Left ventricle myocardium inferior (tissue), 1 donor: ENCODE measurements around the gene LRRC40. TPM values are rescaled to one million over a fixed set of nuclear protein-coding genes. Genes with fewer than 3 reads are reported as not detected.
"Not testable (repeated sequence)": the region's sequence is repeated elsewhere in the genome, so short reads cannot be mapped to it uniquely, and the experiment has no call there.

Source experiments
- DNase-seq: peaks from one replicate; pipeline ENCODE4 v3.0.0-alpha.2; 2020
- H3K27ac ChIP-seq: fragments of 200-600 bp; replicated peaks from 2 replicates; pipeline ENCODE4 v1.8.0; 2021
- H3K27me3 ChIP-seq: fragments of 200-600 bp; 2 replicates; pipeline ENCODE4 v1.8.0; 2021; ENCODE audit warnings: low read depth
- H3K36me3 ChIP-seq: fragments of 200-600 bp; 2 replicates; pipeline ENCODE4 v1.8.0; 2021
- H3K4me1 ChIP-seq: fragments of 200-600 bp; 2 replicates; pipeline ENCODE4 v1.8.0; 2021
- H3K4me3 ChIP-seq: fragments of 200-600 bp; 2 replicates; pipeline ENCODE4 v1.8.0; 2021; ENCODE audit warnings: mild to moderate bottlenecking, moderate library complexity
- H3K9me3 ChIP-seq: fragments of 200-600 bp; replicated peaks from 2 replicates; pipeline ENCODE4 v1.8.0; 2021
- CTCF ChIP-seq: fragments of 200-600 bp; IDR thresholded peaks from 2 replicates; pipeline ENCODE4 v1.8.0; 2021; ENCODE audit warnings: antibody characterized with exemption, mild to moderate bottlenecking, borderline replicate concordance
- intact Hi-C: fragments of 100-400 bp; cut with micrococcal nuclease; formaldehyde crosslinking; loops from one replicate; pipeline ENCODE4 v1.11.0; 2022
- total RNA-seq: library from RNA; stranded (reverse); fragmentation: NEBNext Ultra II Directional; extraction: Animal tissue kit (Norgen Biotek cat#: 25700); gene quantifications from one replicate; pipeline ENCODE4 v1.2.1, GENCODE V29; 2021
- donor health status: DM: no; HTN: yes; CAD: no; lungs with severe emphysema.

Gene LRRC40
- total RNA-seq, 1 donor from 2014 or later, result 9.0 TPM

GRCh38 chr1:70194601-70195000 lies 10.8 kb downstream of the LRRC40 start:
- Histone ChIP-seq H3K4me1 (no peaks in the 10 kb centered on the region), H3K27ac (no peak overlapping the region), H3K4me3 (no peak overlapping the region), H3K36me3 (no peaks in the 10 kb centered on the region), H3K9me3 (peaks cover 5% of the 10 kb centered on the region), H3K27me3 (no peaks in the 10 kb centered on the region)
- TF ChIP-seq CTCF, result no peak
- intact Hi-C loops, result no loop called here
- no peak for DNase-seq

GRCh38 chr1:70192446-70192845 lies 12.9 kb downstream of the LRRC40 start:
- H3K36me3 ChIP-seq, DNase-seq, H3K9me3 ChIP-seq, H3K27me3 ChIP-seq, H3K4me1 ChIP-seq, H3K4me3 ChIP-seq, intact Hi-C loops, H3K27ac ChIP-seq: not testable (repeated sequence)

- Histone ChIP-seq H3K27me3 (no peaks in the 10 kb centered on the region), H3K4me3 (no peak overlapping the region), H3K9me3 (peaks cover 5% of the 10 kb centered on the region), H3K4me1 (no peaks in the 10 kb centered on the region), H3K27ac (no peak overlapping the region), H3K36me3 (no peaks in the 10 kb centered on the region)
- intact Hi-C loops, result no loop called here
- no peak for TF ChIP-seq CTCF
- DNase-seq, result no peak
Measured at GRCh38 chr1:70190180-70190579, 15.2 kb downstream of the LRRC40 start.

GRCh38 chr1:70188522-70188921 lies 16.9 kb downstream of the LRRC40 start:
- Histone ChIP-seq H3K9me3 (peaks cover 5% of the 10 kb centered on the region), H3K27ac (no peak overlapping the region), H3K4me3 (no peak overlapping the region), H3K4me1 (no peaks in the 10 kb centered on the region), H3K27me3 (no peaks in the 10 kb centered on the region), H3K36me3 (peaks cover 10% of the 10 kb centered on the region)
- intact Hi-C loops, result no loop called here
- no peak for DNase-seq
- TF ChIP-seq CTCF, result no peak

- H3K27ac ChIP-seq, H3K4me1 ChIP-seq, H3K9me3 ChIP-seq, H3K4me3 ChIP-seq, intact Hi-C loops, DNase-seq, H3K27me3 ChIP-seq: not testable (repeated sequence)
- H3K36me3 ChIP-seq, result peaks cover 19% of the 10 kb centered on the region
Measured at GRCh38 chr1:70185181-70185580, 20.2 kb downstream of the LRRC40 start.

- TF ChIP-seq CTCF, result no peak
- intact Hi-C loops, result no loop called here
- peaks cover 11% of the 10 kb centered on the region for H3K4me1 ChIP-seq
- no peak for DNase-seq
- peaks cover 25% of the 10 kb centered on the region for H3K36me3 ChIP-seq
- H3K27ac ChIP-seq, result no peak overlapping the region
- no peaks in the 10 kb centered on the region for H3K27me3 ChIP-seq
- no peak overlapping the region for H3K4me3 ChIP-seq
- no peaks in the 10 kb centered on the region for H3K9me3 ChIP-seq
Measured at GRCh38 chr1:70171512-70171911, 33.9 kb downstream of the LRRC40 start.
